IPS-18c (cell line): Measurements from ENCODE around the gene GRIK4.

Experiments used
- H3K4me3 ChIP-seq: 2 replicates; pipeline ENCODE4 v1.7.0; 2013; ENCODE audit warnings: low read depth, mild to moderate bottlenecking, low read length, moderate library complexity; ENCODE audit not compliant: insufficient read depth
- H3K9me3 ChIP-seq: one replicate; pipeline ENCODE4 v1.6.1; 2013; ENCODE audit warnings: mild to moderate bottlenecking, low read length, moderate library complexity; ENCODE audit not compliant: control insufficient read depth, insufficient read depth

Gene GRIK4, protein sequence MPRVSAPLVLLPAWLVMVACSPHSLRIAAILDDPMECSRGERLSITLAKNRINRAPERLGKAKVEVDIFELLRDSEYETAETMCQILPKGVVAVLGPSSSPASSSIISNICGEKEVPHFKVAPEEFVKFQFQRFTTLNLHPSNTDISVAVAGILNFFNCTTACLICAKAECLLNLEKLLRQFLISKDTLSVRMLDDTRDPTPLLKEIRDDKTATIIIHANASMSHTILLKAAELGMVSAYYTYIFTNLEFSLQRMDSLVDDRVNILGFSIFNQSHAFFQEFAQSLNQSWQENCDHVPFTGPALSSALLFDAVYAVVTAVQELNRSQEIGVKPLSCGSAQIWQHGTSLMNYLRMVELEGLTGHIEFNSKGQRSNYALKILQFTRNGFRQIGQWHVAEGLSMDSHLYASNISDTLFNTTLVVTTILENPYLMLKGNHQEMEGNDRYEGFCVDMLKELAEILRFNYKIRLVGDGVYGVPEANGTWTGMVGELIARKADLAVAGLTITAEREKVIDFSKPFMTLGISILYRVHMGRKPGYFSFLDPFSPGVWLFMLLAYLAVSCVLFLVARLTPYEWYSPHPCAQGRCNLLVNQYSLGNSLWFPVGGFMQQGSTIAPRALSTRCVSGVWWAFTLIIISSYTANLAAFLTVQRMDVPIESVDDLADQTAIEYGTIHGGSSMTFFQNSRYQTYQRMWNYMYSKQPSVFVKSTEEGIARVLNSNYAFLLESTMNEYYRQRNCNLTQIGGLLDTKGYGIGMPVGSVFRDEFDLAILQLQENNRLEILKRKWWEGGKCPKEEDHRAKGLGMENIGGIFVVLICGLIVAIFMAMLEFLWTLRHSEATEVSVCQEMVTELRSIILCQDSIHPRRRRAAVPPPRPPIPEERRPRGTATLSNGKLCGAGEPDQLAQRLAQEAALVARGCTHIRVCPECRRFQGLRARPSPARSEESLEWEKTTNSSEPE

DNA sequence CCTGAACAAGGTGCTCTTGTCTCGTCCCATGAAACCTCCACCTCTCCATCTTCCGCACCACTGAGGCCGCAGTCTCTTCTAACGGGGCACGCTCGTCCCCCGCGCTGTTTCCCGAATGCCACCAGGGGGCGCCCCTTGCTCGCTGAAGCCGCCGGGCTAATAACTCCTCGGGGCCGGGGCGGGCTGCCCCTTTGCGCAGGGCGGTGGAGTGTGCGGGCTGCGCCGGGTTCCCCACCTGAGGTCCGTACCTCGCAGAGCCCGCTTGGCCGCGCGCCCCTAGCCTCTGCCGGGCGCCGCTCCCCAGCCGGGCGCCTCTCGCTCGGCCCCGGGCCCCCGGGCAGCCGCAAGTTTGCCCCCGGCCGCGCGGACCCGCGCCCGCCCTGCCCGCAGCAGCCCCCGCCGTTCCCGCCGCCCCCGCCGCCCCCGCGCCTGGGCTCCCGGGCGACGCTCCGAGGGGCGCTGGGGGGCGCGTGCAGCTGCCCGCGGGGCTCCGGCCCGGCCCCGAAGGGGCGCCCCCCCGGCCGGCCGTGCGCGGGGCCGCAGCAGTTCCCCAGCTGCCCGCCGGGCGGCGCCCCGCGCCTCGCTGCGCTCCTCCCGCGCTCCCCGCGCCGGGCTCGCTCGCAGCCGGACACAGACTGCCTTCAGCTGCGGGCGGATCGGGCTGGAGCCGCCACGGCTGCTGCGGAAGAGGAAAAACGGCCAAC, at the start of gene GRIK4:
TSS of gene GRIK4 (plus strand) at position 633 of the 704 bp plus-strand sequence. CDS start 148,571 bp downstream, outside the sequence.
- H3K9me3 ChIP-seq, result no peaks in the 10 kb centered on the region
- H3K4me3 ChIP-seq, result peak within 1 kb of the TSS; percentile 46

DNA sequence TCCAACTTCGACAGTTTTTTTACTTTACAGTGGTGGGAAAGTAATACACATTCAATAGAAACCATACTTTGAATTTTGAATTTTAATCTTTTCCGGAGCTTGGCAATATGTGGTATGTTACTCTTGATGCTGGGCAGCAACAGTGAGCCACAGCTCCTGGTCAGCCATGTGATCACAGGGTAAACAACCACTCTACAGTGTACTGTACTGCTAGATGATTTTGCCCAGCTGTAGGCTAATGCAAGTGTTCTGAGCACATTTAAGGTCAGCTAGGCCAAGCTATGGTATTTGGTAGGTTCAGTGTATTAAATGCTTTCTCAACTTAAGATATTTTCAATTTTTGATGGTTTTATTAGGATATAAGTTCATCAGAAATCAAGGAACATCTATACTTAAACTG, 48.7 kb upstream of the GRIK4 start:
- H3K4me3 ChIP-seq, result no peak overlapping the region
- no peaks in the 10 kb centered on the region for H3K9me3 ChIP-seq

DNA sequence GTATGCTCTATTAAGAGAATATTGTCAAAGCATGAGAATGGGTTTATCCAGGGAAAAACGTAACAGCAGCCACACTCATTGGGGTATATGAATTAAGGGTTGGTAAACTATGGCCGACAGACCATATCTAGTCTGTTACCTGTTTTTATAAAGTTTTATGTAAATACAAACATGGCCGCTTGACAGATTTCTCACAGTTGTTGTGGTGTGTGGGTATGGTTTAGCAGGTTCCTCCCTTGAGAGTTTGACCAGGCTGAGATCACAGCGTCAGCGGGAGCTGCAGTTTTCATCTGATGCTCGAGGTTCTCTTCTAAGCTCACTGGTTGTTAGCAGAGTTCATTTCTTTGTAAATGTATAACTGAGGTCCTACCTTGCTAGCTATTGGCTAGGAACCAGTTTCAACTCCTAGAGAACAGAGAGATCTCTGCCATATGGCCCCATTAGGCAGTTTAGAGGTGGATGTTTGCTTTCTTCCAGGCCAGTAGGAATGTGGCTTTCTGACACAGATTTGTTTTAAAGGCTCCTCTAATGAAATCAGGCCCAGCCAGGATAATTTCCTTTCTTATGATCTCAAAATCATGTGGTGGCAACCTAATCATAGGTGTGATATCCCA, 45.5 kb upstream of the GRIK4 start:
- no peak overlapping the region for H3K4me3 ChIP-seq
- no peaks in the 10 kb centered on the region for H3K9me3 ChIP-seq

DNA sequence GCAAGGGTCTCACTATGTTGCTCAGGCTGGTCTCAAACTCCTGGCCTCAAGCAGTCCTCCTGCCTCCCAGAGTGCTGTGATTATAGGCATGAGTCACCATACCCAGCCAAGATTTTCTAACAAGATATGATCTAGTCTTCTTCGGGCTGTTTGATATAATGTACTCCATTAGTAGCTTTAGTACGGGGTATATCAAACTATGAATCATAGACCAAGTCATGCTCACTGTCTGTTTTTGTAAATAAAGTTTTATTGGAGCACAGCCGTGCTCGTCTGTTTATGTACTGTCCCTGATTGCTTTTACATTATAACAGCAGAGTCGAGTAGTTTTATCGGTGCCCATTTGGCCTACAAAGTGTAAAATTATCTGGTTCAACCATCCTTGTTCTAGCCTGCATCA, 43.9 kb upstream of the GRIK4 start:
- Histone ChIP-seq H3K9me3 (no peaks in the 10 kb centered on the region), H3K4me3 (no peak overlapping the region)

DNA sequence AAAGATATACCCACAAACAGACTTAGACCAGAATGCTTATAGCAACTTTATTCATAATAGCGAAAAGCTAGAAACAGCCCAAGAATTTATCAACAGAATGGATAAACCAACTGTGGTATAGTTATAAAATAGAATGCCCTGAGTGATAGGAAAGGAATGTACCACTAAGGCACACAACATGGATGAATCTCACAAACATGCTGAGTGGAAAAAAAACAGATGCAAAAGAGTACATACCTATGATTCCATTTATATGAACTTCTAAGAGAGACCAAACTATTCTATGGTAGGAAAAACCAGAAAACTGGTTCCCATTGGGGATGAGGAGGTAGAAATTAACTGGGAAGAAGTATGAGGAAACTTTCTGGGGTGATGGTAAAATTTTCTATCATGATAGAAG, 40.4 kb upstream of the GRIK4 start:
- Histone ChIP-seq H3K4me3 (no peak overlapping the region), H3K9me3 (no peaks in the 10 kb centered on the region)

DNA sequence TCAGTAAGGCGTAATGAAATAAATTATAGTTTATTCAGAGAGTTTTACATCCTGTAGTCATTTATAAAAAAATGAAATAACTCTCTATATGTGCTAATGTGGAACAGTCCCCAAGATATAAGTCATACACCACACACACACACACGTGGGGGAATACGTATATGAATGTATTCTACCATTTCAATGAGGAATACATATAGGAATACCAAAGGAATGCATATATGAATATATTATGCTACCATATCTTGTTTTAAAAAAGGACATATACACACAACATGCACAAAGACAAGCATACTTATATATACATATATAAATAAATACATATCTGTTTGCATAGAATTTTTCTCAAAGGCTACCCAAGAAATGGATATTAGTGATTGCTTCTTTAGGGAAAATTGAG, 39.6 kb upstream of the GRIK4 start:
- Histone ChIP-seq H3K4me3 (no peak overlapping the region), H3K9me3 (no peaks in the 10 kb centered on the region)

DNA sequence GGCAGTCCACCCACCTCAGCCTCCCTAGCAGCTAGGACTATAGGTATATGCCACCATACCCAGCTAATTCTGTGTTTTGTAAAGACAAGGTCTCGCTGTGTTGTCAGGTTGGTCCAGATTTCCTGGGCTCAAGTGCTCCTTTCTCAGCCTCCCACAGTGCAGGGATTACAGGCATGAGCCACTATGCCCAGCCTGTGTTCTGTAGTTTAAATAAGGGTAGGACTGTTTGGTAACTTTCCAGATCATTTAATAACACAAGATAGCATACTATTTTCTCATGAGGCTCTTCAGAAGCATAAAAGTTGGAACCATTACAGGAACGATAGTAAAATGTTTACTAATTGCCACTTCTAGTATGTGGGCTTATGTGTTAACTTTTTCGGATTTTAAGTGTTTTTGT, 38.0 kb upstream of the GRIK4 start:
- H3K4me3 ChIP-seq, result no peak overlapping the region
- no peaks in the 10 kb centered on the region for H3K9me3 ChIP-seq

DNA sequence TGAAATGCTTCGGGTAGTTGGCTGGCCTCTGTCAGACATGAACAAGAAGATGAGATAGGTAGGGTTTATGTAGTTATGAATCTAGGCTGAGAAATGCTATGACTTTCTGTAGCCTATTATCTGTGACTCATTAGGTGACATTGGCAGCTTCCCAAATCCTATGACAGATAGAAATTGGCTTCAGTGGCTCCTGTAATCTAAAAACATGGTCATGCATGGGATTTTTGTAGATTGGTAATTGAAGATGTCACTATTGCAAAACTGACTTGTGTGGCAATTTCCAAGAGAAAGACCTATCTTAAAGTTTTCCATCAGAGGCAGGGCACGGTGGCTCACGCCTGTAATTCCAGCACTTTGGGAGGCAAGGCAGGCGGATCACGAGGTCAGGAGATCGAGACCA, 29.4 kb upstream of the GRIK4 start:
- no peak overlapping the region for H3K4me3 ChIP-seq
- H3K9me3 ChIP-seq, result no peaks in the 10 kb centered on the region

DNA sequence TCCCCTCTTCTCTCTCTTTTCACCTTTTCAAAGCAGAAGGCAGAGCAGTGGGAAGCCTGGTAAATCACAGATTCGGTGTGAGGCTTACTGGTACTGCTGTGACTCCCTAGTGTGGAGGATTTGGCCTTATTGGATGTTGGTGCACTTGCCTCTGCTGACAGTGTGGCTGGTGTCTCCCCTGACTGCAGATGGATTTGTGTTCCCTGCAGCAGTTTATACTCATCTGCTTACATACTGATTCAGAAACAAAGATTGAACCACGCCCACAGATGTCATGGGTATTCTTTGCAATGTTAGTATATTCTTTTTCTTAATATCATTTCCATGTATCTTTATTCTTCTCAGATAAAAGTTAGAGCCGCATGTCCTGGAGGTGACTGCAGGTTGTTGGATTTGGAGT, 26.8 kb upstream of the GRIK4 start:
- no peaks in the 10 kb centered on the region for H3K9me3 ChIP-seq
- H3K4me3 ChIP-seq, result no peak overlapping the region

DNA sequence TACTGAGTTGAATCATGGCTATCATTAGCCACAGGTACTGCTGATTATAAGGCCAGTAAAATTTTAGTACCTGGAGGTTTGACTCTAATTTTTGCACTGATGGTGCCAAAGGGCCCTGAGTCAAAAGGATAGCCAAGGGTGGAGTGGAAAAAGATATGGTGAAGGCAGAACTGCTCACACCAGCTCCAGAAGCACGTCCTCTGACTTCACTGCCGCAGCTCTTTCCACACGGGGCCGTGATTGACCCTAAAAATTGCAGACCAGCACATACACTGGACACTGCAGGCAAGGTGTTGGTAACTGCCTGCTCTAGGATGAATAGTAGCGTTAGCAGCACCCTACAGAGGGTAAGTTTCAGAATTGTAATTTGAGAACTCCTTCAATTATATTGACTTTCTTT, 25.4 kb upstream of the GRIK4 start:
- Histone ChIP-seq H3K9me3 (no peaks in the 10 kb centered on the region), H3K4me3 (no peak overlapping the region)

DNA sequence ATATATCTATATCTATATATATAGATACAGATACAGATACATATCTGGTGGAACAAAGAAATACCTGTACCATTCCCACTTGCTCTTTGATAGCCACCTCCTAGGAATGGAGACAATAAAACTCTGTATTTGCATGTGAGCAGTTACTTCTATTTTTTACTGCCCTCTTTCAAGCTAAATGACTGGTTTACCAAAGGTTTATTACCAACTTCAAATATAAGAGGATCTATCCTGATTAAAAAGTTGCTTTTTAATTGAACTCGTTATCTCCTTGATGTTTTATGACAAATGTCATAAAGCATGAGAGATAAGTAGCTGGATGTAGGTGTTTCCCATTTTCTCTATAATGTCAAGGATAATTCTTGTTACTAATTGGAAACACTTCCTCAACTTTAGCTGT, 21.7 kb upstream of the GRIK4 start:
- no peaks in the 10 kb centered on the region for H3K9me3 ChIP-seq
- H3K4me3 ChIP-seq, result no peak overlapping the region

DNA sequence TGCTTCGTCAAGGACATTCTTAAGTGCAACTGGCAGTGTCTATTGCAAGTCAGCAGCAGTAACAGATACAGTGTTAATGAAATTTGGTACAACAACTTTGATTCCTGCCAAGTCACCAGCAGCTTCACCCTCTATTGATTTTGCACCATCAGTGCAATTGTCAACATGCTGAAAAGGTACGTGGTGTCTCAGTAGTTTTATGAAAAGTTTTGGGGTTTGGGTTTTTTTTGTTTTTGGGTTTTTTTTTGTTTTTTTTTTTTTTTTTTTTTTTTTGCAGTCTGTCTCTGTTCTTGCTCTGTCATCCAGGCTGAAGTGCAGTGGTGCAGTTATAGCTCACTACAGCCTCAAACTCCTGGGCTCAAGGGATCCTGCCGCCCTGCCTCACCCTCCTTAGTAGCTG, 19.1 kb upstream of the GRIK4 start:
- Histone ChIP-seq H3K4me3 (no peak overlapping the region), H3K9me3 (no peaks in the 10 kb centered on the region)

DNA sequence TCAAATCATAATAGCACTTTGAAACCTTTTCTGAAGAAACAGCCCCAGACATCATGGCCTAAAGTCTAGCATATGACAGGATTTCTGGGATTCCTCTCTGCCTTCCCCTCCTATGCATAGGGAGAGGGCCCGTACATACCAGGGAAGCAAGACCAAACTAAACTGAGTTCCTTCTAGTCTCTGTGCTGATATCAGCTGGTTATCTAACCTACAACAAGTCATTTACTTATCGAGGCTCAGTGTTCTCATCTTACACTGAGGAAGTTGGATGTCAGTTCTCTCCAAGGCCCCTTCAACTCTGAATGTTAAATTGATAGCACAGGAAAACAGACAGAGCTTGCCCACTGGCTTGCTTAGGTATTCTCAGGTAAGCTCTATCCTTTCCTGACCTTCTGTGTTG, 17.0 kb upstream of the GRIK4 start:
- H3K9me3 ChIP-seq, result no peaks in the 10 kb centered on the region
- no peak overlapping the region for H3K4me3 ChIP-seq

DNA sequence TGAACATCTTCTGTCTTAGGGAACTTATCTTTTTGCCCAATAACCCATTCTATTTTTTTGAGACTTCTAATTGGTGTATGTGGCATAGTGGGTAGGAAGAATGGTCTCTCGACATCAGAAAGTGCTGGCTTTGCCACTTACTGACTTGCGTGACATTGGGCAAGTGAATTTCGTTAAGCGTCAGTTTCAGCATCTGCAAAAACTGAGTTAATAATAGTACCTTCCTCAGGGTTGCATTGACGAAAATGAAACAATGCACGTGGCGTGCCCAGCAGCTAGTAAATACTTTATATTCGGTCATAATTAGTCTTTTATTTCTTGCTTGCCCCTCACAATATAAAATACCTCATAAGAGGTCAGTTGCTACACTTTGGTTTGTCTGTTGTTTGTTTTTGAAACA, 12.5 kb upstream of the GRIK4 start:
- H3K4me3 ChIP-seq, result no peak overlapping the region
- H3K9me3 ChIP-seq, result no peaks in the 10 kb centered on the region

DNA sequence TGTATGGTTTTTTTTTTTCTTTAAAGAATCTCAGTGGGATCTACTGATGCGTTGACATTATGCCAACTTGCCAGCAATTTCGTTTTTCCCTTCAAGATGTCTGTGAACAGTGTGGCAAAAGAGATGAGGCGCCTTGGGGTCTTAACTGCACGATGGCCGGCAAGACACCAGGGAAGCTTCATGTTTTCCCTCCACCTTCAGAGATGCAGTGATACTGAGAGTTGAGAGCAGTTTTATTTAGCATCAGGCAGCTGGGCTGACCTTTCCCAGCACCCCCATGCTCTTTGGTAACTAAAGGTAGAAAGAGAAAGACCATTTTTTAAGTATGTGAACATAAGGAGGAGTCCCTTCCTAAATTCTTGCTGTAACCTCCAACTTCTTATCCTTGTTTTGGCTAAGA, 11.7 kb upstream of the GRIK4 start:
- Histone ChIP-seq H3K9me3 (no peaks in the 10 kb centered on the region), H3K4me3 (no peak overlapping the region)

DNA sequence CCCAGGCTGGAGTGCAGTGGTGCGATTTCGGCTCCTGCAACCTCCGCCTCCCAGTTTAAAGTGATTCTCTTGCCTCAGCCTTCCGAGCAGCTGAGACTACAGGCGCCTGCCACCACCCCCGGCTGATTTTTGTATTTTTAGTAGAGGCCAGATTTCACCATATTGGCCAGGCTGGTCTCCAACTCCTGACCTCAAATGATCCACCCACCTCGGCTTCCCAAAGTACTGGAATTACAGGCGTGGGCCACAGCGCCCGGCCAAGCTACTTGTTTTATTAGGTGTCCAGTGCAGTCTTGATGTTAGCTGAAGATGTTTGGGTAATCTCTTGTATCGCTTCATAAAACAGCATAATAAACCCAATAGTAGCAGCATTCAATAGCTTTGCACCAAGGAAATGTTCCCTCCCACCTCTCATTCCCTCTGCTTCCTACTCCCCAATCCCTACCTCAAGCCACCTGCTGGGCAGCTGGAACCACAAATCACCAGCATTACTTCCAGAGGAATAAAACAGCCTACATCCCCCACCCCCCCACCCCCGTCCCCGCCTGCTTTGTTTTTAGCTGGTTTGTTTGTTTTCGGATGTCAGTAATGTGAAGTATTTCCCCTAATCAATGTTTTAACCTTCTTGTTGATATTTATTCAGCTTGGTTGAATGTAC, 11.0 kb upstream of the GRIK4 start:
- H3K4me3 ChIP-seq, result no peak overlapping the region
- no peaks in the 10 kb centered on the region for H3K9me3 ChIP-seq

DNA sequence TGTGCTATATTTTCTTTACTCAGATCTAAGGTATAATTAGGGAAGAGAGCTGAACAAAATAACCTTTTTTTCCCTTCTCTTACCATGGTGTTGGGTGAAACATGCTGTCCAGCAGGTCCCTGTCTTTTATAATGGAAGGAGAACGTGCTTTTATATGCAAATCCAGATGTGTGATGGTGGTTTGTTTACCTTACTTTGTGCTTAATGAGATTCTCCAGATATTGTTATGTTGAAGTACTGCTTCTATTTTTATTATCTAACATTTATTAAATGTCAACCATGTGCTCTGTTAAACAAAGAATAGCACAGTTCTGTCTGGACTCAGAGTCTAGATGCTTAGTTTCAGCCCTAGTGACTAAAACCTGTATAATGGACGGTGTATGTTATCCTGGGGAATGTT, 10.1 kb upstream of the GRIK4 start:
- Histone ChIP-seq H3K9me3 (no peaks in the 10 kb centered on the region), H3K4me3 (no peak overlapping the region)
